ENCODE measurements around the gene GSK3B.
"Not testable (repeated sequence)": the region's sequence is repeated elsewhere in the genome, so short reads cannot be mapped to it uniquely, and the experiment has no call there.

The GSK3B gene

DNA sequence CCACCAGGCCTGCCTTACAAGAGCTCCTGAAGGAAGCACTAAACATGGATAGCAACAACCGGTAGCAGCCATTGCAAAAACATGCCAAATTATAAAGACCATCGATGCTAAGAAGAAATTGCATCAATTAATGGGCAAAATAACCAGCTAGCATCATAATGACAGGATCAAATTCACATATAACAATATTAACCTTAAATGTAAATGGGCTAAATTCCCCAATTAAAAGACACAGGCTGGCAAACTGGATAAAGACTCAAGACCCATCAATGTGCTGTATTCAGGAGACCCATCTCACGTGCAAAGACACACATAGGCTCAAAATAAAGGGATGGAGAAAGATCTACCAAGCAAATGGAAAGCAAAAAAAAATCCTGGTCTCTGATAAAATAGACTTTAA is 88.5 kb downstream of the GSK3B start:
- not testable (repeated sequence) for DNase-seq (ENCODE audit: low spot score)

DNA sequence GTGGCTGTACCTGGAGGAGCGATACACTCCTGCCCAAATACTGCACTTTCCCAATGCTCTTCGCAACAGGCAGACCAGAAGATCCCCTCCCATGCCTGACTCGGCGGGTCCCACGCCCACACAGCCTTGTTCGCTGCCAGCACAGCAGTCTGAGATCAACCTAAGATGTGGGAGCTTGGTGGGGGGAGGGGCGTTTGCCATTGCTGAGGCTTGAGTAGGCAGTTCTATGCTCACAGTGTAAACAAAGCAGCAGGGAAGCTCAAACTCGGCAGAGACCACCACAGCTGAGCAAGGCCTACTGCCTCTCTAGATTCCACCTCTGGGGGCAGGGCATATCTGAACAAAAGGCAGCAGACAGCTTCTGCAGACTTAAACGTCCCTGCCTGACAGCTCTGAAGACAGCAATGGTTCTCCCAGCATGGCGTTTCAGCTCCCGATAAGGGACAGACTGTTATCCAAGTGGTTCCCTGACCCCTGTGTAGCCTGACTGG is 90.2 kb downstream of the GSK3B start:
- not testable (repeated sequence) for DNase-seq (ENCODE audit: low spot score)

- no peak for DNase-seq (ENCODE audit: low spot score)
Observed at GRCh38 chr3:119998166-119998565, 96.1 kb downstream of the GSK3B start.

DNA sequence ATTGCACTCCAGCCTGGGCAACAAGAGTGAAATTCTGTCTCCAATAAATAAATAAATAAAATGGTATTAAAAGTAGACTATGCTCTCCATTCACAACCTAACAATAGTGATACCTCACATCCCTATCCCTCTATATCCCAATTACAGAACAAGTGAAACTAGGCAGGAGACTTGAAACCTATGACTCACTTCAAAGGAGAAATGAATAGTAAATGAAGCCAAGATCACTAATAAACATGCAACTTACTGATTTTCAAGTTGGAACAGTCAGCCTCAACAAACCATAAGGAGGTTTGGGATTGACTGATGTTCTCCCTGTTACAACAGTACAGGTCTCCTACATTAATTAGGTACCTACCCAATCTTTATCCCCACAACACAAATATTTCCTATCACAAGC is 103.4 kb downstream of the GSK3B start:
- no peak for DNase-seq (ENCODE audit: low spot score)

GRCh38 chr3:119989981-119990655 is 104.1 kb downstream of the GSK3B start:
- no peak for DNase-seq (ENCODE audit: low spot score)

- DNase-seq (ENCODE audit: low spot score) = not testable (repeated sequence)
Observed at GRCh38 chr3:119986812-119987211, 107.4 kb downstream of the GSK3B start.

DNA sequence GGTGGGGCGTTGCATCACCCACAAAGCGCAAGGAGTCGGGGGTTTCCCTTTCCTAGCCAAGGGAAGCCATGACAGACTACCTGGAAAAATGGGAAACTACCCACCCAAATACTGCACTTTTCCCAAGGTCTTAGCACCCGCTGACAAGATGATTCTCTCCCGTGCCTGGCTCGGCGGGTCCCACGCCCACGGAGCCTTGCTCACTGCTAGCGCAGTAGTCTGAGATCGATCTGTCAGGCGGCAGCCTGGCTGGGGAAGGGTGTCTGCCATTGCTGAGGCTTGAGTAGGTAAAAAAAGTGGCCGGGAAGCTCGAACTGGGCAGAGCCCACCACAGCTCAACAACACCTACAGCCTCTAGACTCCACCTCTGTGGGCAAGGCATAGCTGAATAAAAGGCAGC is 112.9 kb downstream of the GSK3B start:
- no peak for DNase-seq (ENCODE audit: low spot score)

GRCh38 chr3:119978554-119979208 is 115.6 kb downstream of the GSK3B start:
- no peak for DNase-seq (ENCODE audit: low spot score)

DNA sequence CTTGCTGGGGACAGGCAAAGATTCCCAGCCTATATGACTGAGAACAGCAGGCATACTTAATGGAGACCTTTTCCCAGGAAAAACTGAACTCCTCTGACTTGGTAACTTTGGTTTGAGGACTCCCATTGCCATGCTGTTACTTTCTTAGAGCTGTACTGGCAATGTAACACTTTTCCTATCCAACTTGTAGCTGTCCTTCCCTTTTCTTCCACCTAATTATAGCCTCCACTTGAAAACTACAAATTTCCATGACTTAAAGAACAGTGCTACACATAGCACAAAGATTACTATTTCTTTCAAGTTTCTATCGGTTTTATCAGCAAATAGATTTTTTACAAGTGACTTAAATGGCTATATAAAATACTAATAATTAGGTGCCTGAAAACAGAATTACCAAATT is 116.9 kb downstream of the GSK3B start:
- DNase-seq (ENCODE audit: low spot score) = no peak

DNA sequence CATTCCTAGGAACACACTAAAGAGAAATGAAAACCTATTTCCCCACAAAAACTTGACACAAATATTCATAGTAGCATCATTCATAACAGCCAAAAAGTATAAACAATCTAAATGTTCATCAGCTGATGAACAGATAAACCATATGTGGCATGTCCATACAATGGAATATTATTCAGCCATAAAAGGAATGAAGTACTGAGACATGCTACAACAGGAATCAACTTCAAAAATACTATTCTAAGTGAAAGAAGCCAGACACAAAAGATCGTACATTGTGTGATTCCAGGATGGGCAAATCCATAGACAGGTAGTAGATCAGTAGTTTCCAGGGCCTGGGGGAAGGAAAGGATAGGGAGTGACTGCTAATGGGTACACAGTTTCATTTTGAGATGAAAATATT is 118.0 kb downstream of the GSK3B start:
- DNase-seq (ENCODE audit: low spot score) = no peak

GRCh38 chr3:119974656-119975055 is 119.6 kb downstream of the GSK3B start:
- no peak for DNase-seq (ENCODE audit: low spot score)

DNA sequence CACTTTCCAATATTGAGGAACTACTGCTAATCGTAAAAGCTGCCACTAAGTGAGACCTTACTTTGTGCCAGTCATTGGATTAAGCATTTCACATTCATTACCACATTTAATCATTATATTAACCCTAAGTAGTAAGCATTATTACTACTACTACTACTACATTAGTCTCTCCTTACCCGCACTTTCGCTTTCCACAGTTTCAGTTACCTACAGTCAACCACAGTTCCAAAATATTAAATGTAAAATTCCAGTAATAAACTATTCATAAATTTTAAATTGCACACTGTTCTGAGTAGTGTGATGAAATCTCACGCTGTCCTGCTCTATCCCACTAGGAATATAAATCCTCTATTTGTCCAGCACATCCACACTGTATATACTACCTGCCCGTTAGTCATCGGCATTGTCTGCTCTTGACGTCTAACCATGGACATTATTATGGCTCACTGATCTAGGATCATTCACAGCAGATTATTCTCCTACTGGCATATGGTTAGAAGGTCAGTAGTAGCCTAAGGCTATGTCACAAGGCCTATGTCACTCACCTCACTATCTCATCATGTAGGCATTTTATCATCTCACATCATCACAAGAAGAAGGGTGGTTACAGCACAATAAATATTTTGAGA is 121.1 kb downstream of the GSK3B start:
- DNase-seq (ENCODE audit: low spot score) = no peak

- DNase-seq (ENCODE audit: low spot score) = no peak
Observed at GRCh38 chr3:119969759-119970158, 124.5 kb downstream of the GSK3B start.

DNA sequence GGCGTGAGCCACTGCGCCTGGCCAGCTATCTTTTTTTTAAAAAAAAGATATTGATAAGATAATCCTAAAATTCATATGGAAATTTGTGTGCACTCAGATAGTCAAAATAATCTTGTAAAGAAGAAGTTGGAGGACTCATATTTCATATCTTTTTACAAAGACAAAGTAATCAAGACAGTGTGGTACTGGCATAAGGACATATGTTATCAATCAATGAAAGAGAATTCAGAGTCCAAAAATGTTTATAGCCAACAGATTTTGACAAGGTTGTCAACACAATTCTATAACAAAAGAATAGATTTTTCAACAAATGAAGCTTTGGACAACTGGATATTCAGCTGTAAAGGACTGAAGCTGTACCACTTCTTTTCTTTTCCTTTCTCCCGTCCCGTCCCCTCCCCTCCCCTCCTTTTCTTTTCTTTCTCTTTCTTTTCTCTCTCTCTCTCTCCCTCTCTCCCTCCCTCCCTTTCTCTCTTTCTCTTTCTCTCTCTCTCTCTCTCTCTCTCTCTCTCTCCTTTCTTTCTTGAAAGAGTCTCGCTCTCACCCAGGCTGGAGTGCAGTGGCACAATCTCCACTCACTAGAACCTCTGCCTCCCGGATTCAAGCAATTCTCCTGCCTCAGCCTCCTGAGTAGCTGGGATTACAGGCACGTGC is 126.8 kb downstream of the GSK3B start:
- no peak for DNase-seq (ENCODE audit: low spot score)

- no peak for DNase-seq (ENCODE audit: low spot score)
Observed at GRCh38 chr3:119965692-119966091, 128.6 kb downstream of the GSK3B start.

- DNase-seq (ENCODE audit: low spot score) = no peak
Observed at GRCh38 chr3:119964294-119964693, 130.0 kb downstream of the GSK3B start.

DNA sequence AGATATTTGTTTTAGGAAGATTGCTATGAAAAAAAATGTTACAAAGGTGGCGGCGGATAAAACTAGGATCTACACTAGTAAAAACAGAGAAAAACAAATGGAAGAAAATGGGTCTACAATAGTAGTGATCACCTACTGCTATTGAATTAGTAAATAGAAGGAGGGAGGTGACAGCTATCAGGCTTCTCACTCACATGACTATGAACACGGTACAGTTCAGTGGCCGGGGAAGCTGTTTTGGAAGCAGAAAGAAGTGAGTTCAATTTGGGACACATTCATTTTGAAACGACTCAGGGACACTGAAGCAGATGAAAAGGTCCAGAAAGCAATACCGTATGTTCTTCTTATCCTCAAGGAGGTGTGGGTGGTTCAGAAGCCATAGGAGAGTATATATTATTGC is 138.3 kb downstream of the GSK3B start:
- DNase-seq (ENCODE audit: low spot score) = no peak

GRCh38 chr3:119950666-119951325 is 143.5 kb downstream of the GSK3B start:
- DNase-seq (ENCODE audit: low spot score) = no peak

DNA sequence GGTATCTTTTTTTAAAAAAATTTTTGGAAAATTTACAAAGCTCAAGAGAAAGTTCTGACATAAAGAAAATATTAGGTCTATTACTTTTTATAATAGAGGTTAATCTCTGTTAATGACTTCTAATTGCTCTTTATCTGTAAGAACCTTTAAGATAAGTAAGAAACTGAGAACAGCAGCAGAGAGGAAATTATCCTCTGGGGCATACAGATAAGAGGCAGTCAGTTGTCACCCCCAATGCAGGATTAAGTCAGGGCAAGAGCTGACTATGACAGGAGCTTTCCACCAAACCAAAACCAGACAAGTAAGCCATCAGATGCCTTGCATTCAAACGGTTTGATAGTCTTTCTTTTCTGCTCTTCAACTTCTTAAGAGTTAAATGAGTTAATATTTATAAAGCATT is 149.0 kb downstream of the GSK3B start:
- no peak for DNase-seq (ENCODE audit: low spot score)

GRCh38 chr3:119944091-119944490 is 150.2 kb downstream of the GSK3B start:
- DNase-seq (ENCODE audit: low spot score) = no peak

DNA sequence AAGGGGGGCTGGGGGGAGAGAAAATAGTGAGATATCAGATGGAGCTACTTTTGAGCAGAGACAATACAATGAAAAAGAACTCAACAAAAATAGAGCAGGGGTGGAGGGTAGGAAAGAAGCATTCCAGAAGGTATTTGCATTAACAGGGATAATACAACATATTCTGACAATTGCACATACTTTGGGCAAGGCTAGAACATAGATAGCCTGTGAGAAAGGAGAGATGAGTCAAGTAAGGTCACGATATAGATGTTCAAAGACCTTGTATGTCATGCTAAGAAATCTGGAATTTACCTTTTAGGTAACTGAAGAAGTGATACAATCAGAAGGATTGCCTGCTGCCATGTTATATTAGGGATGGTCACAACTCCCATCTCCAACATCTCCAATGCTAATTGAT is 155.2 kb downstream of the GSK3B start:
- no peak for DNase-seq (ENCODE audit: low spot score)

DNA sequence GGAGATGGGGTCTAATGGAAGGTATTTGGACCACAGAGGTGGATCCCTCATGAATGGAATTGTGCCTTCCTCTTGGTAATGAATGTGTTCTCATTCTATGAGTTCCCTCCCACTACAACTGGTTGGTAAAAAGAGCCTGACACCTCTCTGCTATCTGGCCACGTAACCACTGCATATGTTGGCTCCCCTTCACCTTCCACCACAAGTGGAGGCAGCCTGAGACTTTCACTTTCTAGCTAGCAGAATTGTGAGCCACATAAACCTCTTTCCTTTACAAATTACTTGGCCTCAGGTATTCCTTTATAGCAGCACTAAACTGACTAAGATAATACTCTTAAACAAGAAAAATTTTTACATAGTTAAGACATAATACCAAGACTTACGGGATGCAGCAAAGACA is 157.0 kb downstream of the GSK3B start:
- DNase-seq (ENCODE audit: low spot score) = no peak

Data from RKO (cell line).